Uterus (tissue), 2 donors: Measurements from ENCODE around the gene C19orf44.

Experiments
- CTCF ChIP-seq, 4 experiments: fragments of 200-600 bp in 2 of 4; fragments of 450-650 bp in 2 of 4; sonication (generic) in 2 of 4; IDR thresholded peaks; one replicate each; pipeline ENCODE4 v1.5.1; 2016 to 2019; ENCODE audit warnings: antibody characterized with exemption in 4 of 4, mild to moderate bottlenecking in 2 of 4, moderate library complexity in 1 of 4
- POLR2A ChIP-seq, 2 donors: fragments of 450-650 bp; IDR thresholded peaks; one replicate each; pipeline ENCODE4 v1.6.1; 2016; ENCODE audit warnings: antibody characterized with exemption in 2 of 2, mild to moderate bottlenecking in 1 of 2, moderate library complexity in 1 of 2

- TF ChIP-seq CTCF (IDR thresholded peaks at IDR 0.05) = no peak
- TF ChIP-seq POLR2A (IDR thresholded peaks at IDR 0.05) = no peak
Observed at GRCh38 chr19:16529466-16530144, 33.4 kb downstream of the C19orf44 start.
